Measurements from ENCODE around the gene CD99.

CD99 gene, protein sequence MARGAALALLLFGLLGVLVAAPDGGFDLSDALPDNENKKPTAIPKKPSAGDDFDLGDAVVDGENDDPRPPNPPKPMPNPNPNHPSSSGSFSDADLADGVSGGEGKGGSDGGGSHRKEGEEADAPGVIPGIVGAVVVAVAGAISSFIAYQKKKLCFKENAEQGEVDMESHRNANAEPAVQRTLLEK

DNA sequence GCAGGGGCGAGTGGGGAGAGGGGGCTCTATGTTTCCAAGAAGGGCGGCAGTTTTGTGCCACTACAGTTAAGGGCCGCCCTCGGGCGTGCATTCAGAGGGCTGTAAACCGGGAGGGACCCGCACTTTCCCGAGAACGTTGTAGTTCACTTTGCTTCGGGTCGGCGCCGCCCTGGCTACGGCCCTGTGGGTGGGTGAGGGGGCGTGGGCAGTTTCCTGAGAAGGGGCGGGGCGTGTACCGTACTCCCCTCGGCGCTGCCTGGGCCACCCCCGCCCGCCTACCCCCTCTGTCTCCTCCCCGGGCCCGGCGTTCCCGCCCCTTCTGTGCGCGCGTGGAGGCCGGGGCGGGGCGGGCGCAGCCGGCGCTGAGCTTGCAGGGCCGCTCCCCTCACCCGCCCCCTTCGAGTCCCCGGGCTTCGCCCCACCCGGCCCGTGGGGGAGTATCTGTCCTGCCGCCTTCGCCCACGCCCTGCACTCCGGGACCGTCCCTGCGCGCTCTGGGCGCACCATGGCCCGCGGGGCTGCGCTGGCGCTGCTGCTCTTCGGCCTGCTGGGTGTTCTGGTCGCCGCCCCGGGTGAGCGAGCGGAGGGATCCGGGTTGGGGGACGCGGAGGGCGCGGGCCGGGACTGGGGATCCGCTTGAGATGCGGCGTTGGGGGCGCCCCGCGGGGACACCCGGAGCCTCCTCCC is at the start of gene CD99:
TSS of gene CD99 (plus strand) at position 440 of the 687 bp plus-strand sequence. CDS start at position 506, 66 bp downstream.
- no peak for DNase-seq

DNA sequence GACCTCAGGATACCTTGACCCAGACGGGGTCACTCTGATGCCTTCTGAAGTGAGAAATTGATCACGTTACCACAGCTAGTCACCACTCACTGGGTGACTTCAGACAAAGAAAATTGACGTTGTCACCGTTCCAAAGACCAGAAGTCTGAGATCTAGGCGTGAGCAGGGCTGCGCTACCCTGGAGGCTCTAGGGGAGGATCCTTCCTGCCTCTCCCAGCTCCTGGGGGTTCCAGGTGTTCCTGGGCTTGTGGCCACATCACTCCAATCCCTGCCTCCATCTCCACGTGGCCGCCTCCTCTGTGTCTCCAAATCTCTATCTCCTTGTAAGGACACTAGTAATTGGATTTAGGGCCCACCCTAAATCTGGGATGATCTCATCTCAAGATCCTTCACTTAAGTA is 48.9 kb upstream of the CD99 start:
- DNase-seq = no peak

DNA sequence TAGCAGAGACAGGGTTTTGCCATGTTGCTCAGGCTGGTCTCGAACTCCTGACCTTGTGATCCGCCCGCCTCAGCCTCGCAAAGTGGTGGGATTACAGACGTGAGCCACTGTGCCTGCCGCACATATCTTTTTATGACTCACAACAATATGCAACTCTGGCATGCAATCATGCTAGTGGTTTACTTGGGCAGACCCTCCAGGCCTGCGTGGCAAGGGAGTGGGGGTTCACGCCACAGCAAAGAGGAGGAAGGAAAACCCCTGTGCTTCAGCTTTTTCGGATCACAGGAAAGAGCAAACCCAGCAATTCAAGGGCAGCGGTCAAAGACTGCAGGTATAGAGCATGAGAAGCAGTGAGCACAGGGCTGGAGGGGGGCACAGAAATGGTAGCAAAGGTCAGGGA is 48.3 kb upstream of the CD99 start:
- no peak for DNase-seq

DNA sequence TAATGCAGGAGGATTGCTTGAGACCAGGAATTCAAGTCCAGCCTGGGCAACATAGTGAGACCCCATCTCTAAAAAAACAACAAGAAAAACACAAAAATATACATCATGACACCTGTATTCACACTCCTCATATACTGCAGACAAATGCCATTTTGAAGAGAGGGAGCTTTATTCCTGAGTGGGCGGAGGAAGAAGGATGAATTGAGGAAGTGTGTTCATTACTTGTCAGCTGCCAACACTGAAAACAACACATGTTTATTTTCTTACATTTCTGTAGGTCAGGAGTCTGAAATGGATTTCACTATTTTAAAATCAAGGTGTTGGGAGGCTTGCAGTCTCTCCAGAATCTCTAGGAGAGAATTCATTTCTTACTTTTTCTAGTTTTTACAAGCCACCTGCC is 47.2 kb upstream of the CD99 start:
- DNase-seq = no peak

DNA sequence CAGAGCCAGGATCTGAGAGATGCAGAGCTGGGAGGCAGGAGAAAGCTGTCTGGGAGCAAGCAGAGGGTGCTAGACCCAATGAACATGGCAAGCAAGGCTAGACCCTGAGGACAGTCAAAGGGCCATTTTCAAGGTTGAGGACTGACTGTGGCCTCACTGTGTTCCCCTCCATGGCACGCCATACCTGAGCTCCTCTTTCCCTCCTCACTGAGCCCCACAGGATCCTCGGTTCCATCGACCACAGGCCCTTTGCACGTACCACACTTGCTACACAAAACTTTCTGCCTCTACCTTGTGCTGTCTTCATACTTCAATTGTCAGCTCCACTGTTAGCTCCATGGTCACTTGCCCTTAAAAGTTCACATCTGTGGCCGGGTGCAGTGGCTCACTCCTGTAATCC is 45.5 kb upstream of the CD99 start:
- DNase-seq = no peak

DNA sequence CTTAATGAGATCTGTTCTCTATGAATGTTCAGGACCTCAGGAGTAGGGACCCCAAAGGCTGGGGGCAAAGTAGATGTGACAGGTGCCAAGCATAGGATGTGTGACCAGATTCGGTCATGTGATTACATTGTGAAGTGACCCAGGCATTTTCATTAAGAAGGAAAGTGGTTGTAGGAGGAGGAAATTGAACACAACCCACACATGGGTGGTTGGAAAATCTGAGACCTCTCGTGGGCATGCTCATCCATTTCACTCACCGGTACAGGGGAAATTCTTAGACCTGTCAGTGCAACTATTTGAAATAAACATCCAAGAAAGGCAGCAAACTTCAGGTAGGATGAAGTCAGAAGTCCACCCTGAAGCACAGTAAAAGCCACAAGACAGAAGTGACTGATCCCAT is 43.5 kb upstream of the CD99 start:
- no peak for DNase-seq

DNA sequence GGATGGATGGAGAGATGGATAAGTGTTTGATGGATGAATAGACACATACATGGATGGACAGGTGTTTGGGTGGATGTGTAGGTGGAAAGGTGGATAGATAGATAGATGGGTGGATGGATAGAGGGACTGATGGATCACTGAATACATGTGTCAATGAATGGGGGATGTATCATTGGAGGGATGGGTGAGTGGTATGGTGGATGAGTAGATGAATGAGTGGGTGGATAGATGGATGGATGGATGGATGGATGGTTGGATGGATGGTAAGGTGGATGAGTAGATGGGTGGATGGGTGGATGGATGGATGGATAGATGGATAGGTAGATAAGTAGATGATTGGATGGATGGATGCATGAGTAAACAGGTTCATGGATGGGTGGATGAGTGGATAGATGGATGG is 41.1 kb upstream of the CD99 start:
- DNase-seq = no peak

DNA sequence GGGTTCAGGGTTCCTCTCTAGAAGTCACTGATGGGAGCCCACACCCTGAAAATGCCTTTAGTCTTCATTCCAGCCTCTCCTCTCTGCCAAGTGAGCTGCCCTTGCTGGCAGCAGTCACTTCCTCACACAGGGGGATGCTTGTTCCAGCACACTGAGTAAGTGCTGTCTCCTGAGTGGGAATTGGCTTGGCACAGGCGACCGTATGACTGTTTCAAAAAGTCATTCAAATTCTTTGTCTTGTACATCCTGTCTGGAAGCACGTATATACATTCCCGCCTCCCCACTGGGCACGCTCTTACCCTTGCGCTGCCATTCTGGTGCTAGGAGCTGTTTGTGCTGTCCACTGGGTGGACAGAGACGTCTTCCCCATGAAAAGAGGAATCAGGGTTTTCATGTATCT is 40.2 kb upstream of the CD99 start:
- no peak for DNase-seq

DNA sequence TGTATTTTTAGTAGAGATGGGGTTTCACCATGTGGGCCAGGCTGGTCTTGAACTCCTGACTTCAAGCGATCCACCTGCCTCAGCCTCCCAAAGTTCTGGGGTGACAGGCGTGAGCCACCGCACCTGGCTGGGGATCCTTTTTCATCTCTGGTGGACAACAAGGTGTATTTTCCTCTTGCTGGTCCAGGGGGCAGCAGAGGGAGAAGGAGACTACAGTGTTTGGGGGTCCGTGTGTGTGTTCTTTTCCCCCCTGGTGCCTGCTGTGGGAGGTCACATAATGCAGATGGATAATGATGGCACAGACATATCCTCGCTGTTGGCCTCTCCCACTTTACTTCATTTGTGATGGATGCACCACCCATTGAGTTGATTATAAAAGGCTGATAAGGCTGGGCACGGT is 39.0 kb upstream of the CD99 start:
- DNase-seq = no peak

DNA sequence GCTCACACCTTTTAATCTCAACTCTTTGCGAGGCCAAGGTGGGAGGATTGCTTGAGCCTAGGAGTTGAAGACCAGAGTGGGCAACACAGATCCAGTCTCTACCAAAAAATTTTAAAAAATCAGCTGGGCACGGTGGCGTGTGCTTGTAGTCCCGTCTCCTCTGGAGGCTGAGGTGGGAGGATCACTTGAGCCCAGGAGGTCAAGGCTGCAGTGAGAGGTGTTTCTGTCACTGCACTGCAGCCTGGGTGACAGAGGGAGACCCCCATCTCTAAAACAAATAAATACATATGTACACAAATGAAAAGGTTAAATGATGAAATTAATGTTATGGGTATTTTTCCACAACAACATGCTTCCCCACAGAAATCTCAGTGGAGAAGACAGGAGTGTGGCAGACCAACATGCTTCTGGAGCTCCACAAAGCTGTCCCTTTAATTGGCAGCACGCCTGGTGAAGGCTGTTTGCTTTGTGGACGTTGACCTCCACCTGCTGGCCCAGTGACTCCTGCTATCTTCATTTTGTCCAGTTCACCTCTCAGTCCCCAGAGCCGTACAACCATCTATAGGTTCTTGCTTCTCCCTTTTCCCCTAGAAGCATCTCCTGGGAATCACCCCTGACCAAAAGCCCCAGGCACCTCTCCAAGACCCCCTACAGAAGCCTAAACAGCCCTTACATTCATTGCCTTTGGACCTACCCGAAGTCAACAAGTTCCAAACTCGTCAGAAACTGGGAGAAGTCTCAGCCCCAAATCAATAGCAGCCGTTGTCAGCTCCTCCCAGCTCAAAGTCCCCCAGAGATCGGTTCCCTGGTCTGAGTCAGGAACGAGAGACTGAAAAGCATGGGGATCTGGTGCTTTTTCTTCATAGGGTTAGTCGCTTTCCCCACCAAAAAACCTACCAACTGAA is 36.4 kb upstream of the CD99 start:
- DNase-seq = no peak

DNA sequence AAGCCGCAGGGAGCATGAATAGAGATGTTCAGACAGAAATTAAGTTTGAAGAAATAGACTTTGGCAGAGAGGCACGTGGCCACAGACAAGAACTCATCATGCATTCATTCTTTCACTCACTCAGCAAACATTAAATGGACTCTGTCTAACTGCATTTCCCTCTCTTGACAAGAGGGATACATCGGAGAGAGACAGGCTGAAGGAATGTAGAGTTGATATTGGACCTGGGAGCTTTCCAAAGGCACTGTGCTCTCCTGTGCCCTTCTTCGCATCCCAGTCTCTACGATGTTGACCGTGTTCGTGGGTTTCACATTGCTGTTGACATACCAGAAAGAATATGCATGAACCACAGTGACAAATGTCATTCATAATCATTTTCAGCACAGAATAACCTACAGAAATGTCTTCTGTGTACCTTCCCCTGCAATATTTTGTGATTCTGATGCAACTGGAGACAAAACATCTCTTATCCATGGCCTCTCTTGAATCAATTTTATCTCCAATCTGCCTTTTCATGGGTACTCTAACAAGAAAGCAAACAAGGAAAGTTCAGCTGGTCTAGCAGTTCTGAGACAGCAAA is 34.7 kb upstream of the CD99 start:
- no peak for DNase-seq

DNA sequence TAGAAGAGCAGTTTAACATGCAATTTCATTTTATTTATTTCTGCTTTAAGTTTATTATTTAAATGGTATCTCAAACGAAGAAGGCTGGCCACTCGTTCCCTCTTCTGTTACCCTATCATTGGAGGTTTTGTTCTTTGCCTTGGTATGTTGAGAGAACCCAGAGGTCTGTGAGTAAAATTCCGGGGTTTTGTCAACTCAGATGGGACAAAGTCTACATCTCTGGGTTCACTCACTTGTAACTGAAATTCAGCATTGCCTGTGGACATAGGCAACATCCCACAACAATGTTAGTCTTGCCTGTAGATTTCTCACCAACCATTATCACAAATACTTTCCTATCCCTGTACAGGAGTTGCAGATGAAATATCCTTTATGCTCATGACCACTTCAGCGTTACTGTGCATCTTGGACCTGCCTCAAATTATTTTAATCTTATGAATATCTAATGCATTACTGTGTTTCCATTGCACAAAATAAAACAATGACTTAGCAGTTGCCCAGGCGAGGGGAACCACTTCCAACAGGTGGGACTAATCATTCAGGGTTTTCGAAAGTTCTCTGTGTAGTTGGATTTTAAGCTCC is 33.5 kb upstream of the CD99 start:
- no peak for DNase-seq

DNA sequence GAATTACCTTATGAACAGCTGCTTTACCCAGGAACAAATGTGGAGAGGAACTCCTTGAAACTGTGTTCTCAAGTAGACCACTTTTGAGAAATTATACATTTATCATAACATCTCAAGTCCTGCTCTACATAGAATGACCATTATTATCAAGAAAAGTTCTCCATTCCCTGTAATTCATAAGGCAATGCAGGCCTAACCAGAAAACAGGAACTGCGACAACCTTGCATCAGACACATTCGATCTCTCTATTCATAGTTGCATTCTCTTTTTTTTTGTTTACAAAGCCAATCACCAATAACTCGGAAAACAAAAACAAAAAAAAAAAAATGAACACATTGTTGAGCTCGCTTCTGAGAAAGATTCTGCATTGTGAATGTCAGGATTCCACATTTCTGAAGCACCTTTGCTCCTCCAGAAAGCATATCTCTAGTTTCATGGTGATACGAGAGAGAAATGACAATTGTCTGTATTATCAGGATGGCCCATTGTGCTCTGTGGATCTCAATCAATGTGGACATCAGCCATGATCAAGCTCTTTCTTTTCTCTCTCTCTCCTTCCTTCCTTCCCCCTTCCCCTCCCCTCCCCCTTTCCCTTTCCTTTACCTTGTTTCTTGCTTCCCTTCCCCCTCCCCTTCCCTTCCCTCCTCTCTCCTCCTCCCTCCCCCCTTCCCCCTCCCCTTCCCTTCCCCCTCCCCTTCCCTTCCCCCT is 32.4 kb upstream of the CD99 start:
- DNase-seq = no peak

DNA sequence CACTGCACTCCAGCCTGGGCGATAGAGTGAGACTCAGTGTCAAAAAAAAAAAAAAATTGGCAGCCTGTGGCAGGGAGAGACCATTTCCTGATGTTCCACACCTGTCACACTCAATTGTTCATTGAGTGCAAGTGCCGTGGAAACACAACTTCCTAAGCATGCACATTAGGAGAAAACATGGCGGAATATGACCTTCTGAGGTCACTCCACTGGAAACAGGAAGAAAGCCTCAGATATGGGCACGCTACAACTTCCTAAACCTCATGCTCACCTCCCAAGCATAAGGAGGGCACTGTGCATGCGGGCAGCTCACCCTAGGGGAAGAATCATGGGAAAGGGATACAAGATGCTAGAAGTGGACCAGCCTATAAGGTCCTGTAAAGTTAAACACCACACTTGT is 28.5 kb upstream of the CD99 start:
- DNase-seq = no peak

DNA sequence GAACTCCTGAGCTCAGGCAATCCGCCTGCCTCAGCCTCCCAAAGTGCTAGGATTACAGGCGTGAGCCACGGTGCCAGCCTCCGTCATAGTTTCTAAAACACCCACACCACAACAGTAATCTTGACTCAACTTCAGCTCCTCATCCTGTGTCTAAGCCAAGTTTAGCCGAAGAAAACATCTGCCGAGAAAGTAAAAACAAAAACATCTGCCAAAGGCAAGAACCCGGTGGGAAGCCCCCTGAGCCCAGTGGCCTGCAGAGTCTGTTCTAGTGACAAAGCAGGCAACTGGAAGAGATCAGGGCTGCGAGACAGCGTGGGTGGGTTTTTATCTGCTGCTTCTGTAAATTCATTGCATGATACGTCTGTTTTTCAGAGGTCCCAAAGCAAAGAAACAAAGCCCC is 26.6 kb upstream of the CD99 start:
- no peak for DNase-seq

DNA sequence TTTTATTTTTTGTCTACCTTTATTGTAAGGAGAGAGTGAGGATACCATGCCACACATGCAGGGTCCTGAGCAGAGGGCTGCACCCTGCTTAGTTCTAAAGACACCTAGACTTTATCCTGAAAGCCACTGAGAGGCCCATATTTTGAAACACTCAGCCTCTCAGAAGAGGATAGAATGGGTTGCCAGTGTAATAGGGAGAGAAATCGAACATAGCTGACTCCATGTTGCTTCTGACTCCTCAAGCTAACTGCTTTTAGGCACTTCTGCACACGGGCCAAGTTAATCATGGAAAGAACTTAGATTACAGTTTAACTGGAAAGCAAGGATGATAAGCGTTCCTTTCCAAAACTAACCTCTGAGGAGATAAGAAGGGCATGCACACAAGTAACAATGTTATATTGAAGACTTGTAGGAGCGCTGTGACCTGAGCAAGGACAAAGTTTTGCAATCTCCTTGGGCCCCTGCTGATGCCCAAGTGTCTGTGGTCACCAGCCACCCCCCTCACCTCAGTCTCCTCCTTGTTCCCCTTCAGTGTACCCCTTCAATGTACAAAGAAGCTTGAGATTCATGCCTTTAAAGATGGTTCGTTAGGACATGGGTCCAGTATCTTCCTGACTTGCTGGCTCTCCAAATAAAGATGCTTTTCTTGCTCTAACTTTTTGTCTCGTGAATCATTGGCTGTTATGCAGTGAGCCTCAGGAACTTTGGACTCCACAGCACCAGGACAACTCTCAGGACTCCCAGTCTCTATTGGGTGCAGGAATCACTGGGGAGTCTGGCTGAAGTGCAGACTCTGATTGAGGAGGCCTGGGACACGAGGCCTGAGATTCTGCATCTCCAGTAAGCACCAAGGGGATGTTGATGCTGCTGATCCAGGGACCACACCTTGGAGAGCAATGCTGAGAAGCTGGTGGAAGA is 25.4 kb upstream of the CD99 start:
- DNase-seq = no peak

DNA sequence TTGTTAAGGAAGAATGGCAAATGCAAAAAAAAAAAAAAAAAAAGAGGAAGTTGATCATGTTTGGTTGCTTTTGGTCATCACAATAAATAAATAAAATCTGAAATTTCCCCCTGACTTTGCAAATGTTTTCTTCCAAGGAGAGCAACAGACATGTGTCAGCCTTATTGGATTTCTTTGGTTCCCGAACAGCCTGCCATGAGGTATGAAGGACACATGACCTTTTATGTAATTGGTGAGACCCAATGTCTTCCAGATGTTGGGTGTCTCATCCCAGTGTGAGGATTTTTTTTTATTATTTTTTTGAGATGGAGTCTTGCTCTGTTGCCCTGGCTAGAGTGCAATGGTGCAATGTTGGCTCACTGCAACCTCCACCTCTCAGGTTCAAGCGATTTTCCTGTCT is 24.6 kb upstream of the CD99 start:
- no peak for DNase-seq

DNA sequence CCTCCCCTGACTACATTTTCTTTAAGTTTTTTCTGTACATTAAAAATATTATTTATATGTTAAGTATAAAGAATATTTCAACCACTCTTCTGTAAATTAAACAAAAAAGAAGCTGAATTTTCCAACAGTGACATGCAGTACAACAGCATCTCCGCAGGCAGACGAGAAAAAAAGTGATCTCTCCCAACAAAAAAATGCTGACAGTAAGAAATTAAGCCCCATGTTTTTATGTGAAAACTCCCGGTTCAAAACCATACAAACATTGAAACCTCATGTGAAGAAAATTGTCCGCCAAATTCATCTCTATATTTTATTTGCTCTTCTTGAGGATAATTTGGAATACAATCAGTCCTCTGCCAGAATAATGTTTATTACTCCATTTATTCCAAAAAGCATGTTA is 20.1 kb upstream of the CD99 start:
- no peak for DNase-seq

DNA sequence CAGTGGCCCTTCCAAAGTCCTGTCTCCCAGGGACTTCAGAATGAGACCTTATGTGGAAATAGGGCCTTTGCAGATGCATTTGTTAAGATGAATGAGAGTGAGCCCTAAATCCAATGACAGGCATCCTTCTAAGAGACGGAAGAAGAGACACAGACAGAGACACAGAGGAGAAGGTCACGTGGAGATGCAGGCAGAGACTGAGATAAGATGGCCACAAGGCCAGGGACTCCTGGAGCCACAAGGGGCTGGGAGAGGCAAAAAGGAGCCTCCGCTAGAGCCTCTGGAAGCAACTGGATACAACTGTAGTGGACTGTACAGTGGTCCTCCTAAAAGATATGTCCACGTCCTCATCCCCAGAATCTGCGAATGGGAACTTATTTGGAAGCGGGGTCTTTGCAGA is 19.0 kb upstream of the CD99 start:
- no peak for DNase-seq

DNA sequence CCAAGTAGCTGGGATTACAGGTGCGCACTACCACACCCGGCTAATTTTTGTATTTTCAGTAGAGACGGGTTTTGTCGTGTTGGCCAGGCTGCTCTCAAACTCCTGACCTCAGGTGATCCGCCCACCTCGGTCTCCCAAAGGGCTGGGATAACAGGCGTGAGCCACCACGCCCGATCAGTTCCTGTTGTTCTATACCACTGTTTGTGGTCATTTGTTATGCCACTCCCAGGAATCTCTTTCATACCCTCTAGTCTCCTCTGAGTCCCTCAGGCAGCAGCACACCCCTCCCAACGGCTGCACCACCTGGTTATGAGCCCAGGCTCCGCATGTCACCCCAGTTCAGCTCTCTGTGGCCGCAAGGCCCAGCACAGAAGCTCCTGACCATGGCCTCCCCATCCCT is 17.5 kb upstream of the CD99 start:
- no peak for DNase-seq
